Fibroblast of the aortic adventitia (primary cell): ENCODE data around the gene HES6. TPM values are rescaled to one million over a fixed set of nuclear protein-coding genes. Genes with fewer than 3 reads are reported as not detected.

Experiments used
- DNase-seq: peaks from one replicate; pipeline ENCODE4 v3.0.0-alpha.2; 2010; ENCODE audit warnings: low read depth
- H3K4me3 ChIP-seq: 2 replicates; pipeline ENCODE4 v1.5.1; 2011; ENCODE audit warnings: low read depth, mild to moderate bottlenecking, control low read depth, low read length, moderate library complexity
- CTCF ChIP-seq: IDR thresholded peaks from 2 replicates; pipeline ENCODE4 v1.5.1; 2011; ENCODE audit warnings: mild to moderate bottlenecking, low read length, control low read depth, inconsistent platforms; ENCODE audit not compliant: insufficient read depth
- total RNA-seq: library from RNA; depleted of rRNA; stranded (reverse); fragments of >200 nt; gene quantifications from 2 replicates; pipeline ENCODE4 v1.2.3, GENCODE V29; 2012; ENCODE audit warnings: low replicate concordance

The HES6 gene
- total RNA-seq, 1 donor: 1.6 TPM

- no peak for DNase-seq
- TF ChIP-seq CTCF: no peak
- no peak overlapping the region for H3K4me3 ChIP-seq
Observed at GRCh38 chr2:238233625-238234024, 6.2 kb downstream of the HES6 start.

GRCh38 chr2:238231809-238232208 lies 8.0 kb downstream of the HES6 start:
- no peak for TF ChIP-seq CTCF
- DNase-seq: no peak
- H3K4me3 ChIP-seq: no peak overlapping the region

- no peak for TF ChIP-seq CTCF
- peak; percentile 40 for DNase-seq
Observed at GRCh38 chr2:238231251-238231793, 8.5 kb downstream of the HES6 start.

GRCh38 chr2:238230699-238231098 lies 9.1 kb downstream of the HES6 start:
- no peak for TF ChIP-seq CTCF
- DNase-seq: no peak
- H3K4me3 ChIP-seq: no peak overlapping the region

More at GRCh38 chr2:238231251-238231793, 8.5 kb downstream of the HES6 start:
- H3K4me3 ChIP-seq: peak overlapping the region; percentile 48

GRCh38 chr2:238228700-238229099 lies 11.1 kb downstream of the HES6 start:
- peak; percentile 77 for DNase-seq
- no peak overlapping the region for H3K4me3 ChIP-seq
- TF ChIP-seq CTCF: no peak

GRCh38 chr2:238227587-238228032 lies 12.2 kb downstream of the HES6 start:
- H3K4me3 ChIP-seq: no peak overlapping the region
- no peak for DNase-seq
- TF ChIP-seq CTCF: no peak
